ENCODE results near the gene RFX7.

- TF ChIP-seq EZH2 (IDR thresholded peaks at IDR 0.05; ENCODE audit: borderline replicate concordance, low read depth, low read length, severe bottlenecking) (no peak), CTCF (IDR thresholded peaks at IDR 0.05; ENCODE audit: borderline replicate concordance, extremely low read depth, low read length, poor library complexity, severe bottlenecking) (peak; percentile 100)
Observed at GRCh38 chr15:56245871-56246814, 2.5 kb upstream of the RFX7 start.

Data from DND-41 (cell line).